ENCODE measurements around the gene IHH. TPM values are rescaled to one million over a fixed set of nuclear protein-coding genes. Genes with fewer than 3 reads are reported as not detected.

The IHH gene
- total RNA-seq, 4 donors from 2014 or later: not detected

- DNase-seq (ENCODE audit: extremely low spot score): no peak
- no peak overlapping the region for H3K27ac ChIP-seq (replicated peaks in 1 of 4)
- H3K4me3 ChIP-seq: no peak overlapping the region
- TF ChIP-seq POLR2AphosphoS5 (IDR thresholded peaks at IDR 0.05): no peak
- TF ChIP-seq EP300 (IDR thresholded peaks at IDR 0.05): no peak
- no peak for TF ChIP-seq POLR2A (IDR thresholded peaks at IDR 0.05; ENCODE audit: low read depth)
- no peak for TF ChIP-seq CTCF (IDR thresholded peaks at IDR 0.05)
- peaks cover 0 to 10% (median 3%) of the 10 kb centered on the region in 4 donors for H3K4me1 ChIP-seq
- no peaks in the 10 kb centered on the region for H3K27me3 ChIP-seq
- intact Hi-C loops (cut with DNase I): no loop called here
- no peaks in the 10 kb centered on the region for H3K36me3 ChIP-seq
- H3K9me3 ChIP-seq: no peaks in the 10 kb centered on the region
Observed at GRCh38 chr2:219086196-219086595, 25.5 kb upstream of the IHH start.

DNA sequence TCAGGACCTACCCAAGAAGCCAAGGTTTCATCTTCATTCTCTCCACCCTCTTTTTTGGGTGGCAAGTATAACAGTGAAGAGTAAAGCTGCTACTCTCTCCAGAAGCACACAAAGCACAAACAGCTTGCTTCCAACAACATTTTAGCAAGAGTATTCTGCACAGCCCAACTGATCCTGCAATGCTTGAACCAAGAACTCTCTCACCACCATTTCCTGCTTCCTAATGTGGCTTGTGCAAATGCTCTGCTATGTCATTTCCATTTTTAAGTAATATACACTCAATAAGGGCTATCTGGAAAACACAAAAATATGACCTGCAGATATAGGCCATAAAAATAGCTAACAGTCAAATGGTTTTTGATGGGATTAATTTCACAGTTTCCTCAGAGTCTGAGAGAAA lies 24.1 kb upstream of the IHH start:
- intact Hi-C loops (cut with DNase I): no loop called here
- DNase-seq (ENCODE audit: extremely low spot score): no peak
- Histone ChIP-seq H3K4me3 (no peak overlapping the region), H3K4me1 (peaks cover 0 to 10% (median 3%) of the 10 kb centered on the region in 4 donors), H3K9me3 (no peaks in the 10 kb centered on the region), H3K27ac (replicated peaks in 1 of 4) (no peak overlapping the region), H3K27me3 (no peaks in the 10 kb centered on the region), H3K36me3 (no peaks in the 10 kb centered on the region)
- TF ChIP-seq POLR2A (IDR thresholded peaks at IDR 0.05; ENCODE audit: low read depth) (no peak), CTCF (IDR thresholded peaks at IDR 0.05) (no peak), EP300 (IDR thresholded peaks at IDR 0.05) (no peak), POLR2AphosphoS5 (IDR thresholded peaks at IDR 0.05) (no peak)

GRCh38 chr2:219082332-219082958 lies 21.7 kb upstream of the IHH start:
- Histone ChIP-seq H3K4me3 (no peak overlapping the region), H3K4me1 (peaks cover 0 to 10% (median 3%) of the 10 kb centered on the region in 4 donors), H3K36me3 (peaks cover 5 to 7% (median 6%) of the 10 kb centered on the region in 4 donors), H3K9me3 (no peaks in the 10 kb centered on the region), H3K27me3 (no peaks in the 10 kb centered on the region), H3K27ac (replicated peaks in 1 of 4) (no peak overlapping the region)
- TF ChIP-seq EP300 (IDR thresholded peaks at IDR 0.05): no peak
- TF ChIP-seq POLR2AphosphoS5 (IDR thresholded peaks at IDR 0.05): no peak
- TF ChIP-seq POLR2A (IDR thresholded peaks at IDR 0.05; ENCODE audit: low read depth): no peak
- TF ChIP-seq CTCF (IDR thresholded peaks at IDR 0.05): no peak
- intact Hi-C loops (cut with DNase I): no loop called here
- 48% methylated on average over 5 of the region's 5 CpGs for WGBS
- no peak for DNase-seq (ENCODE audit: extremely low spot score)

DNA sequence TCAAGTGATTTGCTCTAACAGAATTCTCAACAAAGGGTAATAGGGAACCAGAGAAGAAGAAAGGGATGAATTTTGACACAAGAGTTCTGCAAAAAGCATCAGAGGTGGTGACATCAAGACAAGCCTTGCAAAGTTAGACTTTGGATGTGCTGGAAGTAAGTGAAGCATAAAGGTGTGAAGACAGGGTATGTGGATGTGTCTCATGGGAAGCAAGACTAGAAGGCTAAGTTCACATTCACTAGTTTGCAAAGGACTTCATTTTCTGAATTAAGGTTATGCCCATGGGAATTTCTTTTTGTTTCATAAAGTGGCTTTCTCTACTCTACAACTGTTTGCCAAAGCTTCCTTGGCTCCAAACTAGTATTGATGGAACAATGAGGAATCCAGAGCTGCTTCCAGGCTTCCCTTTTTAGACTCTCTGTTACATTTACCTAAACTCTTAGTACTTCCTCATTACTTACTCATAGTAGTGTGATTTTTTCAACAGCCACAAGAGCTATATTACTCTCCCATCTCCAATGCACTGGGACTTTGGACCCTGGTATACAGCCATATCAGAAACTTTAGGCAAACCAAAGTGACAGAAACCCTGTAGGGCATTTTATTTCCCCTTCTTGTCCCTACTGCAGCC lies 21.1 kb upstream of the IHH start:
- no peaks in the 10 kb centered on the region for H3K9me3 ChIP-seq
- no peak overlapping the region for H3K27ac ChIP-seq (replicated peaks in 1 of 4)
- H3K36me3 ChIP-seq: peaks cover 10 to 13% (median 12%) of the 10 kb centered on the region in 4 donors
- no peaks in the 10 kb centered on the region for H3K27me3 ChIP-seq
- no peak overlapping the region for H3K4me3 ChIP-seq
- intact Hi-C loops (cut with DNase I): no loop called here
- peaks cover 0 to 10% (median 3%) of the 10 kb centered on the region in 4 donors for H3K4me1 ChIP-seq
- TF ChIP-seq EP300 (IDR thresholded peaks at IDR 0.05) (no peak), POLR2AphosphoS5 (IDR thresholded peaks at IDR 0.05) (no peak), CTCF (IDR thresholded peaks at IDR 0.05) (no peak), POLR2A (IDR thresholded peaks at IDR 0.05; ENCODE audit: low read depth) (no peak)
- DNase-seq (ENCODE audit: extremely low spot score): no peak

Measured in esophagus muscularis mucosa (tissue), 4 donors.